OCI-LY3 (cell line): ENCODE measurements around the gene CXCR5.

ENCODE experiments used
- EZH2phosphoT487 ChIP-seq: fragments of 200-600 bp; shearing (Covaris generic); IDR thresholded peaks from 2 replicates; pipeline ENCODE4 v1.6.1; 2018; ENCODE audit warnings: antibody characterized with exemption, mixed run types, low read depth
- TF ChIP-seq, protein P1 (sequence below): fragments of 200-600, 300-600 bp; sonication (generic); IDR thresholded peaks from 2 replicates; pipeline ENCODE4 v1.5.1; 2014; ENCODE audit warnings: antibody characterized with exemption, low read length, low read depth

DNA sequence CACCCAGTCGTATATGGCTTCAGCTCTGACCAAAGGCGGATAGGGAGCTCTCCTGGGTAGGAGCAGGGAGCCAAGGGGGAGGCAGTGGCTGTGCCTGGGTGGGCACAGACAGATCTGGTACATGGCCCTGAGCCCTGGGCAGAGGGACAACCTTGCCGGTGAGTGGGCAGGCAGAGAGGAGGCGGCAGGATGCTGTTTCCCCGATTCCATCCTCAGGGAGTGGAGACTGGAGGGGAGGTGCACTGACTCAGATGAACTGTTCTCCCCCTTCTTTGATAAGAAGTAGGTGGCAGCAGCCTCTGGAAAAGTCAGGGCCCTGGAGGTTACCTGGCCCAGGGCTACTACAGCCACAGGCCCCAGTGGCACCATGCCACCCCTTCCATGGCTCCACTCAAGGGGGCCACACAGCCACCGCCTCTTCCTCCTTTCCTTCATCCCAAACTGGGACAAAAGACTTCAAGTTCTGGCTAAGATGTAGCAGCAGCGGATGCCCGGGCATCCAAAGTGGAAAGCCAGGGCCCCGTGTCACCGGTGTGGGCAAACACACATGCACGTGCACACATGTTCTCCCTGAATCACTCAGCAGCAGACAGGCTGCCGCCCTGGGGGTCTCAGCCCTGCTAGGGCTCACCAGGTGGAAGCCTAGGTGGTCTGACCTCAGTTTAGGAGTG, 13.4 kb downstream of the CXCR5 start:
- TF ChIP-seq, protein P1, sequence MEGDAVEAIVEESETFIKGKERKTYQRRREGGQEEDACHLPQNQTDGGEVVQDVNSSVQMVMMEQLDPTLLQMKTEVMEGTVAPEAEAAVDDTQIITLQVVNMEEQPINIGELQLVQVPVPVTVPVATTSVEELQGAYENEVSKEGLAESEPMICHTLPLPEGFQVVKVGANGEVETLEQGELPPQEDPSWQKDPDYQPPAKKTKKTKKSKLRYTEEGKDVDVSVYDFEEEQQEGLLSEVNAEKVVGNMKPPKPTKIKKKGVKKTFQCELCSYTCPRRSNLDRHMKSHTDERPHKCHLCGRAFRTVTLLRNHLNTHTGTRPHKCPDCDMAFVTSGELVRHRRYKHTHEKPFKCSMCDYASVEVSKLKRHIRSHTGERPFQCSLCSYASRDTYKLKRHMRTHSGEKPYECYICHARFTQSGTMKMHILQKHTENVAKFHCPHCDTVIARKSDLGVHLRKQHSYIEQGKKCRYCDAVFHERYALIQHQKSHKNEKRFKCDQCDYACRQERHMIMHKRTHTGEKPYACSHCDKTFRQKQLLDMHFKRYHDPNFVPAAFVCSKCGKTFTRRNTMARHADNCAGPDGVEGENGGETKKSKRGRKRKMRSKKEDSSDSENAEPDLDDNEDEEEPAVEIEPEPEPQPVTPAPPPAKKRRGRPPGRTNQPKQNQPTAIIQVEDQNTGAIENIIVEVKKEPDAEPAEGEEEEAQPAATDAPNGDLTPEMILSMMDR = no peak
- no peak for TF ChIP-seq EZH2phosphoT487
